GM12878 (cell line): Measurements from ENCODE around the gene CNPY1. TPM values are rescaled to one million over a fixed set of nuclear protein-coding genes. Genes with fewer than 3 reads are reported as not detected.
A peak's percentile ranks its signal among the peaks of the same experiment; 100 is the strongest.

ENCODE experiments used
- ATAC-seq: fragments of 200-7000 bp; cut with Tn5 transposase; 3 replicates; pipeline ENCODE4 v1.9.1; 2020; ENCODE audit warnings: mild to moderate bottlenecking, moderate library complexity
- BruUV-seq: library from RNA; stranded (reverse); fragments of 400-500 nt; replicated peaks from 2 replicates; lab custom pipeline; 2021; lab: Mats Ljungman, UMichigan
- CTCF ChIA-PET: fragments of 300-600 bp; sonication (Branson Sonifier 250); formaldehyde crosslinking; extraction: SDS; loops from one replicate; lab custom pipeline; 2021; ENCODE audit warnings: inconsistent platforms; lab: Yijun Ruan, JAX
- POLR2A ChIA-PET: fragments of 350-600 bp; formaldehyde crosslinking; extraction: SDS; loops from one replicate; lab custom pipeline; 2021; ENCODE audit warnings: inconsistent platforms; lab: Charles Lee
- RAD21 ChIA-PET: fragments of 300-600 bp; sonication (Branson Sonifier 250); formaldehyde crosslinking; loops from one replicate; lab custom pipeline; 2023; ENCODE audit warnings: antibody characterized with exemption; ENCODE audit not compliant: unreplicated experiment; lab: Charles Lee
- SMC1A ChIA-PET: fragments of 300-600 bp; sonication (Branson Sonifier 250); formaldehyde crosslinking; loops from one replicate; lab custom pipeline; 2023; ENCODE audit not compliant: unreplicated experiment, uncharacterized antibody; lab: Charles Lee
- DNase-seq: peaks from one replicate; pipeline ENCODE4 v3.0.0-alpha.2; 2011; ENCODE audit warnings: low read depth, low spot score
- FAIRE-seq: peaks from 3 replicates; lab custom pipeline; 2011; peaks lifted over from hg19 to GRCh38; lab: Jason Lieb, UNC
- H2AFZ ChIP-seq: 2 replicates; pipeline ENCODE4 v1.6.0; 2011; ENCODE audit warnings: low read depth, low read length, control low read depth; ENCODE audit not compliant: control insufficient read depth
- H3K27ac ChIP-seq: 2 replicates; pipeline ENCODE4 v1.5.1; 2011; ENCODE audit warnings: control low read depth; ENCODE audit not compliant: control insufficient read depth, insufficient read depth
- H3K27me3 ChIP-seq, 2 experiments: replicated peaks in 1 of 2; 2 replicates each; pipeline versions ENCODE4 v1.6.0 to v1.6.1; 2011; ENCODE audit warnings: low read length in 1 of 2; ENCODE audit not compliant: control insufficient read depth in 2 of 2, insufficient read depth in 2 of 2
- H3K36me3 ChIP-seq, 2 experiments: 2 replicates each; pipeline ENCODE4 v1.5.1; 2011; ENCODE audit warnings: low read length in 1 of 2; ENCODE audit not compliant: control insufficient read depth in 2 of 2, insufficient read depth in 2 of 2
- H3K4me1 ChIP-seq: 2 replicates; pipeline ENCODE4 v1.6.1; 2011; ENCODE audit warnings: mild to moderate bottlenecking, low read length, moderate library complexity, mixed read lengths; ENCODE audit not compliant: control insufficient read depth, insufficient read depth
- H3K4me2 ChIP-seq: 2 replicates; pipeline ENCODE4 v1.6.0; 2011; ENCODE audit warnings: control low read depth; ENCODE audit not compliant: control insufficient read depth, insufficient read depth
- H3K4me3 ChIP-seq: fragments of 200-600 bp; sonication (generic); 2 replicates; pipeline ENCODE4 v1.5.1; 2016
- H3K79me2 ChIP-seq: 2 replicates; pipeline ENCODE4 v1.6.0; 2011; ENCODE audit warnings: low read length; ENCODE audit not compliant: control insufficient read depth, insufficient read depth
- H3K9ac ChIP-seq: 2 replicates; pipeline ENCODE4 v1.8.0; 2011; ENCODE audit warnings: low read length, control low read depth, mixed read lengths; ENCODE audit not compliant: control insufficient read depth, insufficient read depth
- H3K9me3 ChIP-seq: replicated peaks from 3 replicates; pipeline ENCODE4 v1.5.1; 2011; ENCODE audit warnings: mild to moderate bottlenecking, low read length; ENCODE audit not compliant: control insufficient read depth, insufficient read depth
- H4K20me1 ChIP-seq: 2 replicates; pipeline ENCODE4 v1.6.0; 2011; ENCODE audit not compliant: control insufficient read depth, insufficient read depth
- EED ChIP-seq: sonication (generic); IDR thresholded peaks from 2 replicates; pipeline ENCODE4 v1.6.1; 2016; ENCODE audit warnings: antibody characterized with exemption, low read depth
- POLR2A ChIP-seq: IDR thresholded peaks from 2 replicates; pipeline ENCODE4 v1.6.1; 2011; ENCODE audit warnings: low read depth, mild to moderate bottlenecking, low read length
- SIX5 ChIP-seq: IDR thresholded peaks from 2 replicates; pipeline ENCODE4 v1.6.1; 2011; ENCODE audit warnings: mild to moderate bottlenecking, low read depth, low read length, moderate library complexity; ENCODE audit not compliant: severe bottlenecking
- TARDBP ChIP-seq: IDR thresholded peaks from 2 replicates; pipeline ENCODE4 v1.6.1; 2016; ENCODE audit warnings: borderline replicate concordance
- WGBS: methylation state at CpG from one replicate; pipeline ENCODE4 v1.1.6; 2016; ENCODE audit warnings: low lambda C conversion rate; ENCODE audit not compliant: insufficient replicate concordance, insufficient coverage; ENCODE audit errors: missing lambda C conversion rate; 5-methylcytosine and 5-hydroxymethylcytosine counted together
- in situ Hi-C: fragments of 300-500 bp; cut with MboI; formaldehyde crosslinking; loops from 9 replicates; pipeline ENCODE4 v1.14.3; 2018; ENCODE audit warnings: mixed read lengths
- intact Hi-C: fragments of 100-400 bp; cut with micrococcal nuclease; formaldehyde crosslinking; loops from one replicate; pipeline ENCODE4 v1.14.2; 2022; ENCODE audit not compliant: unreplicated experiment
- polyA plus RNA-seq, 11 experiments: library from polyadenylated mRNA; depleted of rRNA in 4 of 11; unstranded in 6 of 11; stranded (reverse) in 5 of 11; fragments of >200 nt; fragmentation: Nextera tagmentation in 4 of 11; fragmentation: Illumina TruSeq in 1 of 11; extraction: Ambion mirVana in 4 of 11; extraction: Trizol in 1 of 11; gene quantifications; 1 replicate in 1 of 11; 2 replicates in 10 of 11; pipeline versions ENCODE4 v1.2.1 to v1.2.3, GENCODE V29; 2011 to 2016; ENCODE audit warnings: inconsistent platforms in 2 of 11, missing spikeins in 2 of 11, low read depth in 1 of 11
- total RNA-seq, 4 experiments: library from RNA; depleted of rRNA in 3 of 4; stranded (reverse); fragments of >200 nt in 3 of 4; fragmentation: Illumina TruSeq in 1 of 4; extraction: Trizol in 1 of 4; gene quantifications; 2 replicates each; pipeline versions ENCODE4 v1.2.1 to v1.2.3, GENCODE V29; 2013 to 2021
- TF ChIP-seq, protein P1 (sequence below): fragments of 450-650 bp; IDR thresholded peaks from 2 replicates; pipeline ENCODE4 v1.6.1; 2016; ENCODE audit warnings: mild to moderate bottlenecking, moderate library complexity, borderline replicate concordance

CNPY1 gene
- total and polyA plus RNA-seq, 10 of the 15 experiments (the other 5 are each of a cell fraction or from before 2014, with no cell fraction given): not detected

DNA sequence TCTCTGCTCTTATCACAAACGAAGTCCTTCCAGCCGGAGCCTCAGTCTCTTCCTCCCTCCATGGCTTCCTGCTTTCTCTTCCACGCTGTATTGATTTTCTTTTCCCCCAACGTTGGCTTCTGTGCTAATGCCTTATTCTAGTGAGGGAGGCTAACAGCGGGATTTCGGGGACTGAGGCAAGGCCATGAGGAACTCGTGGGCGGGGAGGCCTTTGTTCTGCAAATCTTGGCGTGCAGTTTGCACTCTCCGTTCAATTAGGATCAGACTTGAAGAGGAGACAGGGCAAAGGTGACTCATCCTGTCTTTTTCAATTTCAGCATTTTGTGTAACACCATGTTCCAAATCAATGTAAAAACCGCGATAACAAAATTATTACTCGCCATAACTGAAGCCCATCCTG, 63.1 kb downstream of the CNPY1 start (continued):
- TF ChIP-seq, protein P1, sequence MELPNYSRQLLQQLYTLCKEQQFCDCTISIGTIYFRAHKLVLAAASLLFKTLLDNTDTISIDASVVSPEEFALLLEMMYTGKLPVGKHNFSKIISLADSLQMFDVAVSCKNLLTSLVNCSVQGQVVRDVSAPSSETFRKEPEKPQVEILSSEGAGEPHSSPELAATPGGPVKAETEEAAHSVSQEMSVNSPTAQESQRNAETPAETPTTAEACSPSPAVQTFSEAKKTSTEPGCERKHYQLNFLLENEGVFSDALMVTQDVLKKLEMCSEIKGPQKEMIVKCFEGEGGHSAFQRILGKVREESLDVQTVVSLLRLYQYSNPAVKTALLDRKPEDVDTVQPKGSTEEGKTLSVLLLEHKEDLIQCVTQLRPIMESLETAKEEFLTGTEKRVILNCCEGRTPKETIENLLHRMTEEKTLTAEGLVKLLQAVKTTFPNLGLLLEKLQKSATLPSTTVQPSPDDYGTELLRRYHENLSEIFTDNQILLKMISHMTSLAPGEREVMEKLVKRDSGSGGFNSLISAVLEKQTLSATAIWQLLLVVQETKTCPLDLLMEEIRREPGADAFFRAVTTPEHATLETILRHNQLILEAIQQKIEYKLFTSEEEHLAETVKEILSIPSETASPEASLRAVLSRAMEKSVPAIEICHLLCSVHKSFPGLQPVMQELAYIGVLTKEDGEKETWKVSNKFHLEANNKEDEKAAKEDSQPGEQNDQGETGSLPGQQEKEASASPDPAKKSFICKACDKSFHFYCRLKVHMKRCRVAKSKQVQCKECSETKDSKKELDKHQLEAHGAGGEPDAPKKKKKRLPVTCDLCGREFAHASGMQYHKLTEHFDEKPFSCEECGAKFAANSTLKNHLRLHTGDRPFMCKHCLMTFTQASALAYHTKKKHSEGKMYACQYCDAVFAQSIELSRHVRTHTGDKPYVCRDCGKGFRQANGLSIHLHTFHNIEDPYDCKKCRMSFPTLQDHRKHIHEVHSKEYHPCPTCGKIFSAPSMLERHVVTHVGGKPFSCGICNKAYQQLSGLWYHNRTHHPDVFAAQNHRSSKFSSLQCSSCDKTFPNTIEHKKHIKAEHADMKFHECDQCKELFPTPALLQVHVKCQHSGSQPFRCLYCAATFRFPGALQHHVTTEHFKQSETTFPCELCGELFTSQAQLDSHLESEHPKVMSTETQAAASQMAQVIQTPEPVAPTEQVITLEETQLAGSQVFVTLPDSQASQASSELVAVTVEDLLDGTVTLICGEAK: no peak

DNA sequence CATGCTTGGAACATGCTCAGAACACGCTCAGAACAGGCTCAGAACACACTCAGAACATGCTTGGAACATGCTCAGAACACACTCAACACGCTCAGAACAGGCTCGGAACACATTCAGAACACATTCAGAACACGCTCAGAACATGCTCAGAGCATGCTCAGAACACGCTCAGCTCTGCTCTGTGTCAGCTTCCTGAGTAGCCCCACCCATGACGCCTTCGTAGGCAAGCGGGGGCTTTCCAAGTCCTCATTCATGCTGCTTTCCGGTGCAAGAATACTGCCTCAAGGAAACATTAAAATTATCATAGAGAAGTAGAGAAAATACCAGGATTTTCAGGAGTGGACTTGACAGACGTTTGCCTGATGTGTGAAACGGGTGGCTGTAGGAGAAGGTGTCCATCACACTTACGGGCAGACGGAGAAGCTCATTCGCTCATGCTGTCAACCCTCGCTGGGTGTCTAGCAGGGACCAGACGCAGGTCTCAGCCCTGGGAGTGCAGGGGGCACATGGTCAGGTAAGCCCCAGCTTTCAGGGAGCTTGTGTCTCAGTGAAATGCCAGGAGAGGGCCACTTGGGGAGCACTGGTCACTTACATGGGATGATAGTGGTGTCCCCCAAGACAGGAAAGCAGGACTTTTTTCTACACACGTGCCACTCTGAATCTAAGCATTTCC, 63.7 kb downstream of the CNPY1 start:
- in situ Hi-C loops (no loop called here), intact Hi-C loops (no loop called here)
- POLR2A ChIA-PET: no interaction called here
- Histone ChIP-seq H2AFZ (peak overlapping the region; percentile 67), H3K36me3 (no peaks in the 10 kb centered on the region), H3K4me2 (peak overlapping the region; percentile 65), H3K4me3 (no peak overlapping the region), H3K9me3 (no peaks in the 10 kb centered on the region; the same call in 2 of the 3 replicates), H3K27ac (peak overlapping the region; percentile 61), H3K4me1 (peaks cover 5% of the 10 kb centered on the region), H4K20me1 (no peaks in the 10 kb centered on the region), H3K79me2 (no peaks in the 10 kb centered on the region), H3K27me3 (no peaks in the 10 kb centered on the region), H3K9ac (peak overlapping the region; percentile 43)
- FAIRE-seq (no peak), ATAC-seq (no peak), DNase-seq (no peak)
- no peak for TF ChIP-seq TARDBP
- no peak for TF ChIP-seq SIX5
- peak; percentile 35; the same call in 1 of the 2 replicates for TF ChIP-seq POLR2A
- 0 out of 2 replicates have a peak, but pooled peaks have one; percentile 7 for TF ChIP-seq EED
- RAD21 ChIA-PET: no interaction called here
- 22% methylated on average over 17 of the region's 17 CpGs for WGBS
- BruUV-seq: no TSS peak
- CTCF ChIA-PET: no interaction called here
- SMC1A ChIA-PET: no interaction called here
